Tibial artery (tissue), 4 donors: ENCODE measurements around the gene PDE1C.

ENCODE experiments used
- DNase-seq, 2 donors: peaks; one replicate each; pipeline ENCODE4 v3.0.0-alpha.2; 2019
- H3K27ac ChIP-seq, 2 donors: fragments of 200-600 bp; sonication (generic) in 1 of 2; 1 replicate in 1 of 2; 2 replicates in 1 of 2; pipeline ENCODE4 v1.5.1; 2018 to 2019; ENCODE audit warnings: mild to moderate bottlenecking in 1 of 2
- H3K27me3 ChIP-seq, 2 donors: fragments of 200-600 bp; sonication (generic) in 1 of 2; one replicate each; pipeline versions ENCODE4 v1.5.1 to v1.6.0; 2016 to 2019
- H3K36me3 ChIP-seq, 3 donors: fragments of 200-600 bp; sonication (generic) in 2 of 3; one replicate each; pipeline ENCODE4 v1.5.1; 2016 to 2019; ENCODE audit warnings: mild to moderate bottlenecking in 2 of 3
- H3K4me1 ChIP-seq, 4 donors: fragments of 200-600 bp; sonication (generic) in 2 of 4; 1 replicate in 3 of 4; 2 replicates in 1 of 4; pipeline ENCODE4 v1.5.1; 2016 to 2019
- H3K4me3 ChIP-seq, 2 donors: fragments of 200-600 bp; sonication (generic) in 1 of 2; 1 replicate in 1 of 2; 2 replicates in 1 of 2; pipeline ENCODE4 v1.5.1; 2018 to 2019; ENCODE audit warnings: mild to moderate bottlenecking in 2 of 2
- H3K9me3 ChIP-seq, 3 donors: fragments of 200-600 bp; sonication (generic) in 1 of 3; one replicate each; pipeline ENCODE4 v1.5.1; 2016 to 2019
- CTCF ChIP-seq, 2 experiments: fragments of 200-600 bp in 1 of 2; fragments of 450-650 bp in 1 of 2; IDR thresholded peaks; one replicate each; pipeline ENCODE4 v1.5.1; 2017 to 2019; ENCODE audit warnings: antibody characterized with exemption in 2 of 2, mild to moderate bottlenecking in 1 of 2, moderate library complexity in 1 of 2
- intact Hi-C: fragments of 100-400 bp; cut with DNase I; formaldehyde crosslinking; loops from one replicate; pipeline ENCODE4 v1.15.0; 2023; ENCODE audit warnings: low total_unique reads

PDE1C gene

GRCh38 chr7:31864646-31865045 is 205.6 kb downstream of the PDE1C start:
- intact Hi-C loops = no loop called here
- TF ChIP-seq CTCF (IDR thresholded peaks at IDR 0.05) = no peak
- Histone ChIP-seq H3K27me3 (no peaks in the 10 kb centered on the region), H3K27ac (no peak overlapping the region), H3K4me1 (no peaks in the 10 kb centered on the region), H3K36me3 (no peaks in the 10 kb centered on the region), H3K4me3 (no peak overlapping the region), H3K9me3 (no peaks in the 10 kb centered on the region)
- no peak for DNase-seq

GRCh38 chr7:31860925-31861324 is 209.3 kb downstream of the PDE1C start:
- Histone ChIP-seq H3K4me1 (no peaks in the 10 kb centered on the region), H3K27ac (no peak overlapping the region), H3K9me3 (no peaks in the 10 kb centered on the region), H3K27me3 (no peaks in the 10 kb centered on the region), H3K36me3 (no peaks in the 10 kb centered on the region), H3K4me3 (no peak overlapping the region)
- intact Hi-C loops = no loop called here
- no peak for DNase-seq
- no peak for TF ChIP-seq CTCF (IDR thresholded peaks at IDR 0.05)

GRCh38 chr7:31858055-31858454 is 212.2 kb downstream of the PDE1C start:
- Histone ChIP-seq H3K27me3 (no peaks in the 10 kb centered on the region), H3K4me3 (no peak overlapping the region), H3K4me1 (no peaks in the 10 kb centered on the region), H3K36me3 (no peaks in the 10 kb centered on the region), H3K9me3 (no peaks in the 10 kb centered on the region), H3K27ac (no peak overlapping the region)
- intact Hi-C loops = no loop called here
- DNase-seq = no peak
- no peak for TF ChIP-seq CTCF (IDR thresholded peaks at IDR 0.05)

- Histone ChIP-seq H3K36me3 (no peaks in the 10 kb centered on the region), H3K4me3 (no peak overlapping the region), H3K9me3 (no peaks in the 10 kb centered on the region), H3K27ac (no peak overlapping the region), H3K27me3 (no peaks in the 10 kb centered on the region), H3K4me1 (no peaks in the 10 kb centered on the region)
- DNase-seq = no peak
- intact Hi-C loops = no loop called here
- TF ChIP-seq CTCF (IDR thresholded peaks at IDR 0.05) = no peak
Observed at GRCh38 chr7:31857172-31857571, 213.0 kb downstream of the PDE1C start.

- H3K4me1 ChIP-seq = no peaks in the 10 kb centered on the region
- H3K36me3 ChIP-seq = no peaks in the 10 kb centered on the region
- no peak overlapping the region for H3K27ac ChIP-seq
- intact Hi-C loops = no loop called here
- no peak overlapping the region for H3K4me3 ChIP-seq
- no peaks in the 10 kb centered on the region for H3K9me3 ChIP-seq
- no peaks in the 10 kb centered on the region for H3K27me3 ChIP-seq
- DNase-seq = no peak
- TF ChIP-seq CTCF (IDR thresholded peaks at IDR 0.05) = no peak
Observed at GRCh38 chr7:31856337-31856736, 213.9 kb downstream of the PDE1C start.

GRCh38 chr7:31855530-31855929 is 214.7 kb downstream of the PDE1C start:
- H3K4me1 ChIP-seq = no peaks in the 10 kb centered on the region
- H3K4me3 ChIP-seq = no peak overlapping the region
- no peaks in the 10 kb centered on the region for H3K36me3 ChIP-seq
- no peaks in the 10 kb centered on the region for H3K9me3 ChIP-seq
- H3K27me3 ChIP-seq = no peaks in the 10 kb centered on the region
- DNase-seq = no peak
- H3K27ac ChIP-seq = no peak overlapping the region
- no peak for TF ChIP-seq CTCF (IDR thresholded peaks at IDR 0.05)
- intact Hi-C loops = no loop called here
